22Rv1 (cell line): ENCODE results near the gene PCNX1.

ENCODE experiments used
- H3K27ac ChIP-seq: fragments of 450-650 bp; 2 replicates; pipeline ENCODE4 v1.5.1; 2017
- CTCF ChIP-seq: fragments of 450-650 bp; IDR thresholded peaks from 2 replicates; pipeline ENCODE4 v1.5.1; 2017; ENCODE audit warnings: mild to moderate bottlenecking
- ZFX ChIP-seq: fragments of 450-650 bp; IDR thresholded peaks from 2 replicates; pipeline ENCODE4 v1.6.1; 2017; ENCODE audit warnings: antibody characterized with exemption, borderline replicate concordance

PCNX1 gene

GRCh38 chr14:70885343-70886022 lies 21.8 kb upstream of the PCNX1 start:
- no peak overlapping the region for H3K27ac ChIP-seq
- TF ChIP-seq ZFX (no peak), CTCF (no peak)

GRCh38 chr14:70886421-70887206 lies 20.6 kb upstream of the PCNX1 start:
- no peak overlapping the region for H3K27ac ChIP-seq
- no peak for TF ChIP-seq ZFX
- no peak for TF ChIP-seq CTCF

GRCh38 chr14:70887207-70887681 lies 20.0 kb upstream of the PCNX1 start:
- no peak overlapping the region for H3K27ac ChIP-seq
- TF ChIP-seq CTCF (no peak), ZFX (no peak)

- no peak overlapping the region for H3K27ac ChIP-seq
- TF ChIP-seq CTCF (no peak), ZFX (no peak)
These were observed 19.3 kb upstream of the PCNX1 start for GRCh38 chr14:70887737-70888499.

- no peak overlapping the region for H3K27ac ChIP-seq
- no peak for TF ChIP-seq CTCF
- TF ChIP-seq ZFX, result no peak
These were observed 18.5 kb upstream of the PCNX1 start for GRCh38 chr14:70888681-70889175.

- TF ChIP-seq ZFX, result no peak
- TF ChIP-seq CTCF, result no peak
- no peak overlapping the region for H3K27ac ChIP-seq
These were observed 17.7 kb upstream of the PCNX1 start for GRCh38 chr14:70889555-70889954.
